Common myeloid progenitor, CD34-positive (primary cell): ENCODE results near the gene KRT6A.

Source experiments
- CTCF ChIA-PET: fragments of 350-600 bp; sonication (Branson Sonifier 250); formaldehyde crosslinking; loops from one replicate; lab custom pipeline; 2021; ENCODE audit warnings: antibody characterized with exemption; lab: Charles Lee
- POLR2A ChIA-PET: fragments of 350-600 bp; sonication (Branson Sonifier 250); formaldehyde crosslinking; loops from one replicate; lab custom pipeline; 2021; ENCODE audit warnings: antibody characterized with exemption; lab: Charles Lee
- DNase-seq, 3 donors: peaks; one replicate each; pipeline versions ENCODE4 v3.0.0 to v3.0.0-alpha.2; 2013
- H3K27ac ChIP-seq, 2 experiments: 1 replicate in 1 of 2; 2 replicates in 1 of 2; pipeline ENCODE4 v1.7.0; 2013; ENCODE audit warnings: inconsistent platforms in 2 of 2, low read length in 2 of 2, mild to moderate bottlenecking in 2 of 2, low read depth in 1 of 2, moderate library complexity in 1 of 2; ENCODE audit not compliant: severe bottlenecking in 2 of 2, insufficient read depth in 1 of 2, poor library complexity in 1 of 2
- H3K27me3 ChIP-seq, 5 experiments: replicated peaks in 2 of 5; 1 replicate in 3 of 5; 2 replicates in 2 of 5; pipeline versions ENCODE4 v1.6.1 to v1.7.0; 2013; ENCODE audit warnings: low read length in 4 of 5, mild to moderate bottlenecking in 2 of 5, moderate library complexity in 2 of 5, inconsistent platforms in 1 of 5; ENCODE audit not compliant: insufficient read depth in 5 of 5, control insufficient read depth in 4 of 5
- H3K36me3 ChIP-seq, 4 experiments: 1 replicate in 2 of 4; 2 replicates in 2 of 4; pipeline versions ENCODE4 v1.6.1 to v1.7.0; 2013; ENCODE audit warnings: low read length in 3 of 4, control low read depth in 1 of 4, mild to moderate bottlenecking in 1 of 4; ENCODE audit not compliant: control insufficient read depth in 4 of 4, insufficient read depth in 4 of 4
- H3K4me1 ChIP-seq, 4 experiments: 1 replicate in 3 of 4; 2 replicates in 1 of 4; pipeline versions ENCODE4 v1.6.1 to v1.7.1; 2013; ENCODE audit warnings: low read length in 3 of 4, mild to moderate bottlenecking in 3 of 4, control low read depth in 1 of 4, inconsistent platforms in 1 of 4, moderate library complexity in 1 of 4; ENCODE audit not compliant: control insufficient read depth in 4 of 4, insufficient read depth in 4 of 4; ENCODE audit errors: control extremely low read depth in 1 of 4
- H3K4me3 ChIP-seq, 7 experiments: 1 replicate in 4 of 7; 2 replicates in 3 of 7; pipeline versions ENCODE4 v1.5.1 to v1.7.0; 2013; ENCODE audit warnings: mild to moderate bottlenecking in 7 of 7, low read length in 6 of 7, moderate library complexity in 6 of 7, inconsistent platforms in 2 of 7, low read depth in 2 of 7, control low read depth in 1 of 7; ENCODE audit not compliant: insufficient read depth in 4 of 7, control insufficient read depth in 1 of 7; ENCODE audit errors: extremely low read depth in 1 of 7
- H3K9me3 ChIP-seq, 5 experiments: 1 replicate in 4 of 5; 2 replicates in 1 of 5; pipeline versions ENCODE4 v1.6.1 to v1.7.1; 2013; ENCODE audit warnings: low read length in 4 of 5, mild to moderate bottlenecking in 2 of 5, inconsistent platforms in 1 of 5, low read depth in 1 of 5, moderate library complexity in 1 of 5; ENCODE audit not compliant: control insufficient read depth in 4 of 5, insufficient read depth in 2 of 5; ENCODE audit errors: control extremely low read depth in 1 of 5
- WGBS: methylation state at CpG from one replicate; pipeline ENCODE4 v1.1.5; 2013; ENCODE audit not compliant: insufficient coverage; 5-methylcytosine and 5-hydroxymethylcytosine counted together

The KRT6A gene

GRCh38 chr12:52535574-52535973 lies 42.5 kb upstream of the KRT6A start:
- no peak overlapping the region for H3K27ac ChIP-seq
- H3K9me3 ChIP-seq: no peaks in the 10 kb centered on the region
- ChIA-PET POLR2A (no interaction called here), CTCF (no interaction called here)
- no peaks in the 10 kb centered on the region for H3K4me1 ChIP-seq
- no peaks in the 10 kb centered on the region for H3K36me3 ChIP-seq
- no peak overlapping the region for H3K4me3 ChIP-seq
- peaks cover 0 to 4% (median 0%) of the 10 kb centered on the region in 5 experiments for H3K27me3 ChIP-seq
- DNase-seq: no peak
- 33% methylated on average over 1 of the region's 1 CpG for WGBS

DNA sequence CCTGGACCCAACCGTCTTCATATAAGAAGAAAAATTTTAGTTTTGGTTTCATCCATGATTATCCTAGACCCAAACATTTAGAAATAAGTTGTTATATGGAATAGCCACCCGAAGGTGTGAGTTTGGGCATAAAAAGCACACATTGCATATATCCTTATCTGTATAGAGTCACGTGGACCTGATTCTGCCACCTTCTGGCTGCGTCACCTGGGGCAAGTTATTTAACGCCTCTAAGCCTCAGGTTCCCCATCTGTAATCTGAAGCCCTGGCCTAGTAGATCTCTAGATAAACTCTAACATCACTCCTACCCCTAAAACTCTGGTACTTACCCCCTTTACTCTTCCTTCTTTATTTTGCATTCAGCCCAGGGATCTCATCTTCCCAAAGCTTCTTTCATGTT lies 41.4 kb upstream of the KRT6A start:
- ChIA-PET CTCF (interaction anchor here (0.8 to 1.6 kb wide), 3 partner anchors 10 to 160 kb away, joined by 3 to 4 read pairs (median 3); no protein-coding TSS in a partner anchor), POLR2A (no interaction called here)
- H3K27me3 ChIP-seq: peaks cover 0 to 8% (median 0%) of the 10 kb centered on the region in 5 experiments
- no peaks in the 10 kb centered on the region for H3K4me1 ChIP-seq
- WGBS: 88% methylated on average over 4 of the region's 5 CpGs
- no peaks in the 10 kb centered on the region for H3K36me3 ChIP-seq
- no peak overlapping the region for H3K27ac ChIP-seq
- no peak overlapping the region for H3K4me3 ChIP-seq
- peak; percentile 7 to 34 (median 8) for DNase-seq
- no peaks in the 10 kb centered on the region for H3K9me3 ChIP-seq

DNA sequence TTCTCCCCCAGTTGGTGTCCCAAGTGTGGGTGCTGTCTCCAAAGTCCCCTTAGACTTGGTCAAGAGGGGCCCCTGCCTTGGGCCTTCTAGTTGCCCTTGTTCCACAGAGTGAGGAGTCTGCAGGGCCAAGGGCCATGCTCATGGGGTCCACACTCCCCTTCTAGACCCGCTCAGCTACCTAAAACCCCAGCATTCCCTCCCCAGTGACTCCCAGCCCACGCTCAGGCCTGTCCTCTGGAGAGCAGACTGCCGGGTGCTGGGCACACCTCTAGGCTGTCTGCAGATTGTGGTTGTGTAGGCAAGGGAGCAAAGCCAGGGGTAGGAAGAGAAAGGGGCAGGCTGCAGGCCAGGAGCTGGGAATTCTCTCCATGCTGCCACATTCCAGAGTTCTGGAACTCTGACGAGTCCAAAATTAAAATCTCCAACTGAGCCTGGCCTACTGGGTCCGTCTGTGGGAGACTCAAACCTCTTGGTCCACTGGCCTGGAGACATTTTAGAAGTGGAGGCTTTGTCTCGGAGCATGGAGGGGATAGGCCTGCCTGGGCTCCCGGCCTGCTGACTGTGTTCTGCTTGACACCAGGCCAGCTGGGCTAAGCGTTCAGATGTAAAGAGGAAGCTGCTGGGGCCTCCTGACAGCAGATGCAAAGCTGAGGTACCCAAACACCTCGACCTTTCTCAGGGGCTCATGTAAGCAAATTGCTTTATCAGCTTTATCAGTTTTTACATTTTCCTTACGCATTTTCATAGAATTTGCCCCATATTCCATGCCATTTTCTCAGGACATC lies 40.8 kb upstream of the KRT6A start:
- CTCF ChIA-PET: interaction anchor here (0.8 to 1.6 kb wide), 3 partner anchors 11 to 160 kb away, joined by 3 to 4 read pairs (median 3); no protein-coding TSS in a partner anchor
- H3K4me3 ChIP-seq: no peak overlapping the region
- DNase-seq: peak; percentile 6 to 39 (median 32)
- peaks cover 0 to 8% (median 0%) of the 10 kb centered on the region in 5 experiments for H3K27me3 ChIP-seq
- no peaks in the 10 kb centered on the region for H3K4me1 ChIP-seq
- H3K9me3 ChIP-seq: no peaks in the 10 kb centered on the region
- WGBS: 68% methylated on average over 8 of the region's 10 CpGs
- no peaks in the 10 kb centered on the region for H3K36me3 ChIP-seq
- POLR2A ChIA-PET: no interaction called here
- no peak overlapping the region for H3K27ac ChIP-seq

DNA sequence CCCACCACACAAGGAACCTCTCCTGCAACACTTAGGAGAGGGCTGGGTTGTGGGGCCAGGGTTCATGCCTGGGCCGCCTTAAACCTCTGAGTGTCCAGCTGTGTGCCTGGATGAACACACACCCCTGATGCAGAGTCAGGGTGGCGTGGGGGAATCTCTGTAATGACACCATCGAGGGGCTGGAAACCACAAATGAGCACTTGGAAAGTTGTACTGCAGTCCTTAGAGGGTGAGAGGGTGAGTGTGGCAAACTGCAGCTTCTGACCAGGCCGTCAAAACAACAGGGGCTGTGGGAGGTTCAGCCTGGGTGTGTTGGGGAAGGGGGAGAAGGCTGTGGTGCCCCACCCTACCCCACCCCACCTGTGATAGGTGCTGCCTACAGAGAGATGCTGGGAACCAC lies 39.6 kb upstream of the KRT6A start:
- WGBS: 35% methylated on average over 2 of the region's 4 CpGs
- ChIA-PET POLR2A (no interaction called here), CTCF (interaction anchor here (0.5 to 1.4 kb wide), 3 partner anchors 9 to 12 kb away, joined by 3 read pairs; no protein-coding TSS in a partner anchor)
- Histone ChIP-seq H3K9me3 (no peaks in the 10 kb centered on the region), H3K4me1 (no peaks in the 10 kb centered on the region), H3K27ac (no peak overlapping the region), H3K27me3 (peaks cover 0 to 5% (median 0%) of the 10 kb centered on the region in 5 experiments), H3K36me3 (no peaks in the 10 kb centered on the region), H3K4me3 (no peak overlapping the region)
- no peak for DNase-seq

GRCh38 chr12:52531566-52532300 lies 38.7 kb upstream of the KRT6A start:
- DNase-seq: peak in 2 of 3 donors; percentile 6 to 33
- H3K27me3 ChIP-seq: peaks cover 0 to 5% (median 0%) of the 10 kb centered on the region in 5 experiments
- CTCF ChIA-PET: interaction anchor here (0.6 to 1.4 kb wide), 2 partner anchors 8 to 12 kb away, joined by 3 read pairs; no protein-coding TSS in a partner anchor
- H3K9me3 ChIP-seq: no peaks in the 10 kb centered on the region
- WGBS: 69% methylated on average over 13 of the region's 18 CpGs
- H3K36me3 ChIP-seq: no peaks in the 10 kb centered on the region
- no peaks in the 10 kb centered on the region for H3K4me1 ChIP-seq
- no peak overlapping the region for H3K4me3 ChIP-seq
- POLR2A ChIA-PET: no interaction called here
- H3K27ac ChIP-seq: no peak overlapping the region

DNA sequence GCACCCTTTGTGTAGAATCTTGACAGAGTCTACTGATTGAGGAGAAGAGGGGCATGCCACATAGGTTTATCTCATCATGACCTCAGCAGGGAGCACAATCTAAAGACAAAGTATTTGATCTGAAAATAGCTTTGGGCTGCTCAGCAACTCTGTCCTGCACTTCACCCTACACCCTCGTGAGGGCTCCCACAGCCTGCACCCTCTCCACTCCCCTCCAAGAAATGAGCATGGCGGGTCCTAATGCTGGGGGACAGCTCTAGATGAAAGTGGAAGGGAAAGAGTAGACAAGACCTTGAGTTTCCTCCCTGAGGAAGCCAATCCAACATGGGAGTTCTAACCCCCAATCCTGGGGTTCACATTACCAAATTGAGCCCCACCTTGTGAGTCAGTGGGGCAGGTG lies 37.8 kb upstream of the KRT6A start:
- Histone ChIP-seq H3K4me3 (no peak overlapping the region), H3K9me3 (no peaks in the 10 kb centered on the region), H3K4me1 (no peaks in the 10 kb centered on the region), H3K27me3 (peaks cover 0 to 9% (median 0%) of the 10 kb centered on the region in 5 experiments), H3K36me3 (no peaks in the 10 kb centered on the region), H3K27ac (no peak overlapping the region)
- 100% methylated on average over 1 of the region's 2 CpGs for WGBS
- no peak for DNase-seq
- POLR2A ChIA-PET: no interaction called here
- CTCF ChIA-PET: no interaction called here

GRCh38 chr12:52530366-52530765 lies 37.3 kb upstream of the KRT6A start:
- POLR2A ChIA-PET: no interaction called here
- DNase-seq: no peak
- Histone ChIP-seq H3K27me3 (peaks cover 0 to 9% (median 0%) of the 10 kb centered on the region in 5 experiments), H3K4me3 (no peak overlapping the region), H3K27ac (no peak overlapping the region), H3K4me1 (no peaks in the 10 kb centered on the region), H3K36me3 (no peaks in the 10 kb centered on the region), H3K9me3 (no peaks in the 10 kb centered on the region)
- CTCF ChIA-PET: no interaction called here
- WGBS: 91% methylated on average over 1 of the region's 2 CpGs
